HepG2 (cell line): ENCODE data around the gene STX8.
A peak's percentile ranks its signal among the peaks of the same experiment; 100 is the strongest.

Experiments used
- CEBPB ChIP-seq: IDR thresholded peaks from 2 replicates; pipeline ENCODE4 v1.6.1; 2011; ENCODE audit warnings: low read depth, low read length, improper control_type of control experiment, borderline replicate concordance
- CTCF ChIP-seq: sonication (generic); formaldehyde crosslinking; IDR thresholded peaks from 2 replicates; pipeline ENCODE4 v1.5.0; 2020; ENCODE audit warnings: mild to moderate bottlenecking, missing genetic modification reagents, moderate library complexity
- GZF1 ChIP-seq: sonication (generic); formaldehyde crosslinking; IDR thresholded peaks from 2 replicates; pipeline ENCODE4 v1.5.1; 2020; ENCODE audit warnings: mild to moderate bottlenecking, missing genetic modification reagents
- KDM1A ChIP-seq: IDR thresholded peaks from 2 replicates; pipeline ENCODE4 v1.6.1; 2016; ENCODE audit warnings: missing compliant biosample characterization
- NR2C2 ChIP-seq: sonication (generic); formaldehyde crosslinking; IDR thresholded peaks from 2 replicates; pipeline ENCODE4 v1.4.0; 2020; ENCODE audit warnings: missing genetic modification reagents, mild to moderate bottlenecking, moderate library complexity, borderline replicate concordance
- PHF20 ChIP-seq: sonication (generic); formaldehyde crosslinking; IDR thresholded peaks from 2 replicates; pipeline ENCODE4 v1.5.0; 2020; ENCODE audit warnings: mild to moderate bottlenecking, missing genetic modification reagents
- POLR2A ChIP-seq, 2 experiments: IDR thresholded peaks; 2 replicates each; pipeline ENCODE4 v1.6.1; 2011; ENCODE audit warnings: low read depth in 2 of 2, low read length in 2 of 2, mild to moderate bottlenecking in 1 of 2, moderate library complexity in 1 of 2; ENCODE audit not compliant: insufficient read depth in 1 of 2
- SCMH1 ChIP-seq: sonication (generic); formaldehyde crosslinking; IDR thresholded peaks from 2 replicates; pipeline ENCODE4 v1.9.0; 2021; ENCODE audit warnings: missing genetic modification reagents, mild to moderate bottlenecking, borderline replicate concordance
- TF ChIP-seq, protein P1 (sequence below): sonication (generic); formaldehyde crosslinking; IDR thresholded peaks from 2 replicates; pipeline ENCODE4 v1.4.0; 2020; ENCODE audit warnings: mild to moderate bottlenecking, missing genetic modification reagents

DNA sequence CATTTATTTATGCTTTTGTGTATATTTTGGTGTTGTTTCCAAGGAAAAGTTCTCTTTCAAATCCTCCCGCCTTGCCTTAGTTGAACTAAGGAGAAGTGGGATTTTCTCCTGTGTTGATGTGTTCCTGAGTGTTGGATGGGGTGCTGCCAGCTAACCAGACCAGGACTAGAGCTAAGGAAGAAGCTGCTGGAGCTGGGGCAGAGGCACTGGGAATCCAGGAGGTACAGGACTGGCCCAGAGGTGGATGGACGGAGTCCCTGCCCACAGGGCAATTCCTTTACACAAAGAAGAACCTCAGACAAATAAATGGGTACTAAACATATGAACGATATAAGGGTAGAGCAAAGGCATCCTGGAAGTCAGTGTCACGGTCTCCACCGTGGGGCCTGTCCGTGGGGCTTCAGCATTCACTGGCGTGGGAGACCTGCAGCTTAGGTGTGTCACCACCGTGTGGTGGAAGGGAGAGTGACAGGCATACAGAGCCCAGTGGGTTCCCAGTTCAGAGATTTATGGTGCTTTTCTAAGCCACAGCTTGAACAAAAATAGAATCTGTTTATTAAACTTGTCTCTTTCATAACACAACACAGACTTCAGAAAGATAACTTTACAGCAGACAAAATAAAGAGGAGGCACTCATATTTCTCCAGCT lies 283.6 kb downstream of the STX8 start:
- TF ChIP-seq GZF1 (CRISPR knock-in tag) = no peak
- TF ChIP-seq, protein P1, sequence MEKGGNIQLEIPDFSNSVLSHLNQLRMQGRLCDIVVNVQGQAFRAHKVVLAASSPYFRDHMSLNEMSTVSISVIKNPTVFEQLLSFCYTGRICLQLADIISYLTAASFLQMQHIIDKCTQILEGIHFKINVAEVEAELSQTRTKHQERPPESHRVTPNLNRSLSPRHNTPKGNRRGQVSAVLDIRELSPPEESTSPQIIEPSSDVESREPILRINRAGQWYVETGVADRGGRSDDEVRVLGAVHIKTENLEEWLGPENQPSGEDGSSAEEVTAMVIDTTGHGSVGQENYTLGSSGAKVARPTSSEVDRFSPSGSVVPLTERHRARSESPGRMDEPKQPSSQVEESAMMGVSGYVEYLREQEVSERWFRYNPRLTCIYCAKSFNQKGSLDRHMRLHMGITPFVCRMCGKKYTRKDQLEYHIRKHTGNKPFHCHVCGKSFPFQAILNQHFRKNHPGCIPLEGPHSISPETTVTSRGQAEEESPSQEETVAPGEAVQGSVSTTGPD = no peak
- peak; percentile 78 for TF ChIP-seq CTCF
- no peak for TF ChIP-seq KDM1A (CRISPR knock-in tag)
- no peak for TF ChIP-seq CEBPB
- TF ChIP-seq NR2C2 (CRISPR knock-in tag) = no peak
- TF ChIP-seq POLR2A (IDR thresholded peaks at IDR 0.05; ENCODE audit: insufficient read depth in 1 of 2, low read depth in 2 of 2, low read length in 2 of 2) = no peak
- TF ChIP-seq PHF20 (CRISPR knock-in tag) = no peak
- TF ChIP-seq SCMH1 = no peak
